Sigmoid colon (tissue), 7 donors: ENCODE results near the gene MS4A4A. TPM values are rescaled to one million over a fixed set of nuclear protein-coding genes. Genes with fewer than 3 reads are reported as not detected.
"Not testable (repeated sequence)": the region's sequence is repeated elsewhere in the genome, so short reads cannot be mapped to it uniquely, and the experiment has no call there.

Source experiments
- DNase-seq: peaks from one replicate; pipeline ENCODE4 v3.0.0-alpha.2; 2019
- H3K27ac ChIP-seq, 4 donors: fragments of 200-600 bp; sonication (generic); one replicate each; pipeline ENCODE4 v1.5.1; 2016 to 2019; ENCODE audit warnings: mild to moderate bottlenecking in 1 of 4
- H3K27me3 ChIP-seq, 3 donors: fragments of 200-600 bp; sonication (generic); one replicate each; pipeline ENCODE4 v1.5.1; 2019; ENCODE audit warnings: mild to moderate bottlenecking in 1 of 3
- H3K36me3 ChIP-seq, 4 donors: fragments of 200-600 bp; sonication (generic); one replicate each; pipeline ENCODE4 v1.5.1; 2016 to 2019
- H3K4me1 ChIP-seq, 4 donors: fragments of 200-600 bp; sonication (generic); one replicate each; pipeline ENCODE4 v1.5.1; 2017 to 2019
- H3K4me3 ChIP-seq, 4 donors: fragments of 200-600 bp; sonication (generic); one replicate each; pipeline ENCODE4 v1.5.1; 2017 to 2019; ENCODE audit warnings: mild to moderate bottlenecking in 2 of 4, moderate library complexity in 1 of 4
- H3K9me3 ChIP-seq, 4 donors: fragments of 200-600 bp in 3 of 4; sonication (generic) in 3 of 4; one replicate each; pipeline versions ENCODE4 v1.5.1 to v1.6.1; 2013 to 2019
- EP300 ChIP-seq, 4 donors: sonication (generic); formaldehyde crosslinking; IDR thresholded peaks; one replicate each; pipeline ENCODE4 v1.6.1; 2017; ENCODE audit warnings: antibody characterized with exemption in 4 of 4
- POLR2A ChIP-seq, 2 donors: fragments of 450-650 bp; IDR thresholded peaks; one replicate each; pipeline ENCODE4 v1.6.1; 2016; ENCODE audit warnings: antibody characterized with exemption in 2 of 2, mild to moderate bottlenecking in 2 of 2, moderate library complexity in 2 of 2
- POLR2AphosphoS5 ChIP-seq, 4 donors: sonication (generic); formaldehyde crosslinking; IDR thresholded peaks; one replicate each; pipeline ENCODE4 v1.6.1; 2017; ENCODE audit warnings: antibody characterized with exemption in 4 of 4
- whole genome bisulfite sequencing, 2 donors: extraction: QIAGEN DNeasy Blood & Tissue Kit; methylation state at CpG; one replicate each; pipeline ENCODE4 v1.1.7; 2013; 5-methylcytosine and 5-hydroxymethylcytosine counted together
- intact Hi-C: fragments of 100-400 bp; cut with DNase I; formaldehyde crosslinking; loops from one replicate; pipeline ENCODE4 v1.15.1; 2023
- polyA plus RNA-seq, 3 donors: library from polyadenylated mRNA; stranded (reverse); fragments of 200-250 nt; gene quantifications; one replicate each; pipeline ENCODE4 v1.2.3, GENCODE V29; 2013
- total RNA-seq, 4 donors: library from RNA; depleted of rRNA; stranded (reverse); fragments of >200 nt; gene quantifications; one replicate each; pipeline ENCODE4 v1.1.0, GENCODE V29; 2016
- TF ChIP-seq, protein P1 (sequence below), 4 experiments: fragments of 450-650 bp in 3 of 4; fragments of 200-600 bp in 1 of 4; IDR thresholded peaks; one replicate each; pipeline ENCODE4 v1.5.1; 2016 to 2019; ENCODE audit warnings: antibody characterized with exemption in 4 of 4, mild to moderate bottlenecking in 3 of 4, moderate library complexity in 2 of 4
- donor health status: healthy with polysubstance abuse.
- donor health status: Bipolar disorder and iron deficiency.
- donor health status: healthy.

MS4A4A gene
- total and polyA plus RNA-seq, 7 donors, result 10.8 to 49.9 (median 35.4) TPM

- TF ChIP-seq EP300 (IDR thresholded peaks at IDR 0.05) (no peak), POLR2AphosphoS5 (IDR thresholded peaks at IDR 0.05) (no peak)
- TF ChIP-seq, protein P1, sequence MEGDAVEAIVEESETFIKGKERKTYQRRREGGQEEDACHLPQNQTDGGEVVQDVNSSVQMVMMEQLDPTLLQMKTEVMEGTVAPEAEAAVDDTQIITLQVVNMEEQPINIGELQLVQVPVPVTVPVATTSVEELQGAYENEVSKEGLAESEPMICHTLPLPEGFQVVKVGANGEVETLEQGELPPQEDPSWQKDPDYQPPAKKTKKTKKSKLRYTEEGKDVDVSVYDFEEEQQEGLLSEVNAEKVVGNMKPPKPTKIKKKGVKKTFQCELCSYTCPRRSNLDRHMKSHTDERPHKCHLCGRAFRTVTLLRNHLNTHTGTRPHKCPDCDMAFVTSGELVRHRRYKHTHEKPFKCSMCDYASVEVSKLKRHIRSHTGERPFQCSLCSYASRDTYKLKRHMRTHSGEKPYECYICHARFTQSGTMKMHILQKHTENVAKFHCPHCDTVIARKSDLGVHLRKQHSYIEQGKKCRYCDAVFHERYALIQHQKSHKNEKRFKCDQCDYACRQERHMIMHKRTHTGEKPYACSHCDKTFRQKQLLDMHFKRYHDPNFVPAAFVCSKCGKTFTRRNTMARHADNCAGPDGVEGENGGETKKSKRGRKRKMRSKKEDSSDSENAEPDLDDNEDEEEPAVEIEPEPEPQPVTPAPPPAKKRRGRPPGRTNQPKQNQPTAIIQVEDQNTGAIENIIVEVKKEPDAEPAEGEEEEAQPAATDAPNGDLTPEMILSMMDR (IDR thresholded peaks at IDR 0.05), result no peak
- Histone ChIP-seq H3K36me3 (no peaks in the 10 kb centered on the region), H3K9me3 (no peaks in the 10 kb centered on the region), H3K4me3 (no peak overlapping the region), H3K27me3 (no peaks in the 10 kb centered on the region), H3K27ac (no peak overlapping the region), H3K4me1 (no peaks in the 10 kb centered on the region)
- 89 to 94% methylated on average over 1 of the region's 1 CpG for WGBS, 2 donors
- intact Hi-C loops, result no loop called here
- no peak for DNase-seq
Measured at GRCh38 chr11:60288531-60288930, 8.1 kb downstream of the MS4A4A start.

- H3K4me3 ChIP-seq, result no peak overlapping the region
- no peaks in the 10 kb centered on the region for H3K4me1 ChIP-seq
- no peak overlapping the region for H3K27ac ChIP-seq
- 89% methylated on average over 2 of the region's 2 CpGs for WGBS, 2 donors
- no peaks in the 10 kb centered on the region for H3K9me3 ChIP-seq
- TF ChIP-seq EP300 (IDR thresholded peaks at IDR 0.05), result no peak
- TF ChIP-seq, protein P1 (IDR thresholded peaks at IDR 0.05), result no peak
- no peaks in the 10 kb centered on the region for H3K27me3 ChIP-seq
- intact Hi-C loops, result no loop called here
- no peaks in the 10 kb centered on the region for H3K36me3 ChIP-seq
- no peak for DNase-seq
Measured at GRCh38 chr11:60292145-60292544, 11.7 kb downstream of the MS4A4A start.

DNA sequence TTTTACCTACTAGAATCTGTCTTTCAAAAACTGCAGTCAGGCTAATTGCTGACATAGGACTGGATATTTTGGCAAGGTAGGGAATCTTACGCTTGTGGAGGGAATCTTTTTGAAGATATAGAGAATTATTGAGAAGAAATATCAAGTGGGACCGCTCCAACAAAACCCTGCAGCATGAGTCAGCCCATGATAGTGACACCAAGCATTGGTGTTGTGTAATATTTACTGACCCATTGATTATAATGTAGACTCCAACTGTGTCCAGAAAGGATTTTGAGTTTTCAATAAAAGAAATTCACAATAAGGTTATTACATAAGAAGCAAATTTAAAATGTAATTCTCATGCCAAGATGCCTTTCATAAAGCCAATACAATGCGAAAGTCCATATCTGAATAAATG, 20.7 kb downstream of the MS4A4A start:
- H3K9me3 ChIP-seq, result no peaks in the 10 kb centered on the region
- H3K27me3 ChIP-seq, result no peaks in the 10 kb centered on the region
- WGBS, 2 donors, result 78 to 90% methylated on average over 3 of the region's 3 CpGs
- no peak for DNase-seq
- TF ChIP-seq EP300 (IDR thresholded peaks at IDR 0.05) (no peak), POLR2A (IDR thresholded peaks at IDR 0.05) (no peak), POLR2AphosphoS5 (IDR thresholded peaks at IDR 0.05) (no peak)
- TF ChIP-seq, protein P1 (IDR thresholded peaks at IDR 0.05), result no peak
- no peak overlapping the region for H3K27ac ChIP-seq
- no peaks in the 10 kb centered on the region for H3K4me1 ChIP-seq
- no peak overlapping the region for H3K4me3 ChIP-seq
- no peaks in the 10 kb centered on the region for H3K36me3 ChIP-seq
- intact Hi-C loops, result no loop called here

- intact Hi-C loops, H3K36me3 ChIP-seq, H3K27me3 ChIP-seq, H3K4me1 ChIP-seq, H3K9me3 ChIP-seq, H3K27ac ChIP-seq, DNase-seq, H3K4me3 ChIP-seq: not testable (repeated sequence)
- WGBS, 2 donors, result 89 to 91% methylated on average over 6 of the region's 6 CpGs
Measured at GRCh38 chr11:60301884-60302283, 21.4 kb downstream of the MS4A4A start.

GRCh38 chr11:60303661-60304060, 23.2 kb downstream of the MS4A4A start:
- TF ChIP-seq POLR2A (IDR thresholded peaks at IDR 0.05), result no peak
- no peak for TF ChIP-seq POLR2AphosphoS5 (IDR thresholded peaks at IDR 0.05)
- no peak for TF ChIP-seq EP300 (IDR thresholded peaks at IDR 0.05)
- TF ChIP-seq, protein P1 (IDR thresholded peaks at IDR 0.05), result no peak
- H3K27ac ChIP-seq, result no peak overlapping the region
- H3K4me3 ChIP-seq, result no peak overlapping the region
- 75 to 88% methylated on average over 5 of the region's 5 CpGs for WGBS, 2 donors
- DNase-seq, result no peak
- H3K9me3 ChIP-seq, result no peaks in the 10 kb centered on the region
- no peaks in the 10 kb centered on the region for H3K27me3 ChIP-seq
- H3K4me1 ChIP-seq, result no peaks in the 10 kb centered on the region
- H3K36me3 ChIP-seq, result no peaks in the 10 kb centered on the region
- intact Hi-C loops, result no loop called here
